RPMI7951 (cell line): ENCODE measurements around the gene CSF1. TPM values are rescaled to one million over a fixed set of nuclear protein-coding genes. Genes with fewer than 3 reads are reported as not detected.
"Not testable (repeated sequence)": the region's sequence is repeated elsewhere in the genome, so short reads cannot be mapped to it uniquely, and the experiment has no call there.

ENCODE experiments used
- DNase-seq: peaks from one replicate; pipeline ENCODE4 v3.0.0-alpha.2; 2012; ENCODE audit warnings: low read depth
- total RNA-seq: library from RNA; depleted of rRNA; stranded (reverse); fragments of >200 nt; shearing (Covaris generic); gene quantifications from 2 replicates; pipeline ENCODE4 v1.2.3, GENCODE V29; 2014

Gene CSF1
- total RNA-seq, 1 experiment from 2014 or later = 35.4 TPM

GRCh38 chr1:109937738-109938137 is 27.1 kb downstream of the CSF1 start:
- no peak for DNase-seq

GRCh38 chr1:109938556-109938955 is 27.9 kb downstream of the CSF1 start:
- DNase-seq = no peak

- no peak for DNase-seq
Measured at GRCh38 chr1:109942434-109942833, 31.8 kb downstream of the CSF1 start.

- no peak for DNase-seq
Measured at GRCh38 chr1:109944541-109944940, 33.9 kb downstream of the CSF1 start.

GRCh38 chr1:109946511-109946910 is 35.9 kb downstream of the CSF1 start:
- DNase-seq = no peak

GRCh38 chr1:109947582-109948284 is 37.1 kb downstream of the CSF1 start:
- DNase-seq = no peak

GRCh38 chr1:109948285-109948630 is 37.6 kb downstream of the CSF1 start:
- no peak for DNase-seq

GRCh38 chr1:109950038-109950437 is 39.4 kb downstream of the CSF1 start:
- DNase-seq = no peak

GRCh38 chr1:109950509-109950908 is 39.9 kb downstream of the CSF1 start:
- no peak for DNase-seq

- not testable (repeated sequence) for DNase-seq
Measured at GRCh38 chr1:109951501-109951900, 40.9 kb downstream of the CSF1 start.

GRCh38 chr1:109954041-109954512 is 43.4 kb downstream of the CSF1 start:
- no peak for DNase-seq

- no peak for DNase-seq
Measured at GRCh38 chr1:109959632-109959973, 49.0 kb downstream of the CSF1 start.

- DNase-seq = peak; percentile 71
Measured at GRCh38 chr1:109959974-109960744, 49.5 kb downstream of the CSF1 start.

- DNase-seq = no peak
Measured at GRCh38 chr1:109960745-109961094, 50.1 kb downstream of the CSF1 start.

GRCh38 chr1:109963864-109964263 is 53.2 kb downstream of the CSF1 start:
- DNase-seq = peak; percentile 67

GRCh38 chr1:109969146-109969829 is 58.6 kb downstream of the CSF1 start:
- DNase-seq = peak; percentile 75

- no peak for DNase-seq
Measured at GRCh38 chr1:109969907-109970306, 59.3 kb downstream of the CSF1 start.

- DNase-seq = no peak
Measured at GRCh38 chr1:109971559-109971958, 60.9 kb downstream of the CSF1 start.

GRCh38 chr1:109974191-109974590 is 63.5 kb downstream of the CSF1 start:
- DNase-seq = no peak

GRCh38 chr1:109975718-109976117 is 65.1 kb downstream of the CSF1 start:
- peak; percentile 91 for DNase-seq

- DNase-seq = no peak
Measured at GRCh38 chr1:109976762-109977161, 66.1 kb downstream of the CSF1 start.

GRCh38 chr1:109977225-109977624 is 66.6 kb downstream of the CSF1 start:
- no peak for DNase-seq
